Mesothelial cell of epicardium (in vitro differentiated cells): Measurements from ENCODE around the gene LRSAM1. TPM values are rescaled to one million over a fixed set of nuclear protein-coding genes. Genes with fewer than 3 reads are reported as not detected.

Source experiments
- DNase-seq, 2 experiments: peaks; one replicate each; pipeline ENCODE4 v3.0.0; 2021; ENCODE audit warnings: low spot score in 2 of 2; ENCODE audit not compliant: unreplicated experiment in 2 of 2
- H3K27ac Mint-ChIP-seq: 2 replicates; pipeline ENCODE4 v1.8.0; 2021; ENCODE audit warnings: mixed read lengths
- H3K27me3 Mint-ChIP-seq: 2 replicates; pipeline ENCODE4 v1.8.0; 2021; ENCODE audit warnings: low read depth, mixed read lengths
- H3K36me3 Mint-ChIP-seq: 2 replicates; pipeline ENCODE4 v1.8.0; 2021; ENCODE audit warnings: mixed read lengths
- H3K4me1 Mint-ChIP-seq: 2 replicates; pipeline ENCODE4 v1.8.0; 2021; ENCODE audit warnings: mixed read lengths
- H3K4me3 Mint-ChIP-seq: 2 replicates; pipeline ENCODE4 v1.8.0; 2021; ENCODE audit warnings: mild to moderate bottlenecking, moderate library complexity, mixed read lengths
- H3K9me3 Mint-ChIP-seq: 2 replicates; pipeline ENCODE4 v1.8.0; 2021; ENCODE audit warnings: mixed read lengths
- total RNA-seq: library from RNA; stranded (reverse); gene quantifications from 3 replicates; pipeline ENCODE4 v1.2.1, GENCODE V29; 2021
- TF ChIP-seq, protein P1 (sequence below): fragments of 200-600 bp; sonication (generic); IDR thresholded peaks from one replicate; pipeline ENCODE4 v1.5.0; 2021; ENCODE audit warnings: antibody characterized with exemption; ENCODE audit not compliant: unreplicated experiment

The LRSAM1 gene
- total RNA-seq, 1 donor from 2014 or later: 27.4 TPM

DNA sequence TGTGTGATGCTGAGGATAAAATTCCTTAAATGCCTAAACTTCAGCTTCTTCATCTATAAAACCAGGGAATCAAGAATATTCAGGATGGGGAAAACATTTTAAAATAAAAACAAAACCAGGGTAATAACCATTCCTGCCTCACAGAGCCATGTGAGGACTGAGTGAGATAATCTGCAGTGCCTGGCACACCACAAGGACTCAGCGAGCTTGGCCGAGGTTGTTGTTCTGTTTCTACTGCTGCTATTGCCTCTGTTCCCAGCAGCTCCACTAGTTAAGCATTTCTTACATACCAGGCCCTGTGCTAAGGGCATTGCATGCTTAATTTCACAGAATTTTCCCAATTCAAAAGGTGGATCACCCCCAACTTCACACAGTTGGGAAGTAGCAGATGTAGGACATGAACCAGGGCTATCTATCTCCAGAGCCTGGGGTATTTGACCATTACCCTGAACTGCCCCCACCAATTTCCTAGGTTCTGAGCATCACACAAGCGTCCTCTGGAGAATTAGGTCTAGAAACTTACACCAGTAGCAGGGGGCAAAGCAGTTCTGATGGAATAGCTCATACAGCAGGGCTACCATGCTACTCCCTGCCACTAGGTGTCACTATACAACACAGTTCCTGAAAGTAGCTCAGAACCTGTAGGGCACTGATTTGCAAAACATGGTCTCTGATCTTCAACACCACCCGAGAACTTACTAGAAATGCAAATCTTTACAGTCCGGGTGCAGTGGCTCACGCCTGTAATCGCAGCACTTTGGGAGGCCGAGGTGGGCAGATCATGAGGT lies 74.3 kb downstream of the LRSAM1 start:
- TF ChIP-seq, protein P1, sequence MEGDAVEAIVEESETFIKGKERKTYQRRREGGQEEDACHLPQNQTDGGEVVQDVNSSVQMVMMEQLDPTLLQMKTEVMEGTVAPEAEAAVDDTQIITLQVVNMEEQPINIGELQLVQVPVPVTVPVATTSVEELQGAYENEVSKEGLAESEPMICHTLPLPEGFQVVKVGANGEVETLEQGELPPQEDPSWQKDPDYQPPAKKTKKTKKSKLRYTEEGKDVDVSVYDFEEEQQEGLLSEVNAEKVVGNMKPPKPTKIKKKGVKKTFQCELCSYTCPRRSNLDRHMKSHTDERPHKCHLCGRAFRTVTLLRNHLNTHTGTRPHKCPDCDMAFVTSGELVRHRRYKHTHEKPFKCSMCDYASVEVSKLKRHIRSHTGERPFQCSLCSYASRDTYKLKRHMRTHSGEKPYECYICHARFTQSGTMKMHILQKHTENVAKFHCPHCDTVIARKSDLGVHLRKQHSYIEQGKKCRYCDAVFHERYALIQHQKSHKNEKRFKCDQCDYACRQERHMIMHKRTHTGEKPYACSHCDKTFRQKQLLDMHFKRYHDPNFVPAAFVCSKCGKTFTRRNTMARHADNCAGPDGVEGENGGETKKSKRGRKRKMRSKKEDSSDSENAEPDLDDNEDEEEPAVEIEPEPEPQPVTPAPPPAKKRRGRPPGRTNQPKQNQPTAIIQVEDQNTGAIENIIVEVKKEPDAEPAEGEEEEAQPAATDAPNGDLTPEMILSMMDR: peak; percentile 28

GRCh38 chr9:127526655-127527559 lies 75.6 kb downstream of the LRSAM1 start:
- Mint-ChIP-seq H3K9me3 (peaks cover 3% of the 10 kb centered on the region), H3K27ac (peak overlapping the region; percentile 77), H3K4me3 (no peak overlapping the region), H3K36me3 (peaks cover 43% of the 10 kb centered on the region), H3K27me3 (no peaks in the 10 kb centered on the region), H3K4me1 (peaks cover 4% of the 10 kb centered on the region)
- TF ChIP-seq, protein P1: no peak
- DNase-seq: no peak

More for the DNA sequence above, 74.3 kb downstream of the LRSAM1 start:
- Mint-ChIP-seq H3K27ac (no peak overlapping the region), H3K9me3 (peaks cover 3% of the 10 kb centered on the region), H3K36me3 (peaks cover 47% of the 10 kb centered on the region), H3K4me3 (no peak overlapping the region), H3K4me1 (peaks cover 10% of the 10 kb centered on the region), H3K27me3 (no peaks in the 10 kb centered on the region)
- no peak for DNase-seq

DNA sequence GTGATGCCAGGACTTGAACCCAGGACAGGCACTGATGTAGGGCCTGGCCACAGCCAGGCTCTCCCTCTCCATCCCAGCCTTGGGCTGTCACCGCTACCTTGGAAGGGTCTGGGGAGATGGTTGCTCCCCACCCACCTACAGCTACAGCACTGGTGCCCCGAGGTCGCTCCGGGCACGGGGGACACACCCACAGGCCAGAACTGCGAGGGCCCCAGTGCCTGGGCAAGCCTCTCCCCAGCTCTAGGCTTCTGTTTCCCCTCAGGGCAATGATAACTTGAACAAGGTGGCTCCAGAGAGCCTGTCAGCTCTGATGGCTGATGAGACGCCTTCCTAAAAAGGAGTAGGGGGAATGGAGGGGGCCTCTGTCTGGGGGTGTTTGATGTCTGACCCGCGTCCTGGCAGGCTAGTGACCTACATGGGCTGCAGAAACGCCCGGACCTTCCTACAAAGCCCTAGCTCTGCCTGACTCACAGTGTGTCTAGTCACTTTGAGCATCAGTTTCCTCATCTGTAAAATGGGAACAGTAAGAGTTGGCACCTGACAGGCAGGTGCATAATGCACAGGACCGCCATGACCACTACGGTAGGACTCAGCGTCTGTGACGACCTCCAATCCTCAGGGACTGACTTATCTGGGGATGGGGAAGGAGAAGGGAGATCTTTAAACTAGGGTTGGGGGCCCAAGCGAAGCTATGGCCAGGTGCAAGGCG lies 76.4 kb downstream of the LRSAM1 start:
- H3K36me3 Mint-ChIP-seq: peaks cover 40% of the 10 kb centered on the region

DNA sequence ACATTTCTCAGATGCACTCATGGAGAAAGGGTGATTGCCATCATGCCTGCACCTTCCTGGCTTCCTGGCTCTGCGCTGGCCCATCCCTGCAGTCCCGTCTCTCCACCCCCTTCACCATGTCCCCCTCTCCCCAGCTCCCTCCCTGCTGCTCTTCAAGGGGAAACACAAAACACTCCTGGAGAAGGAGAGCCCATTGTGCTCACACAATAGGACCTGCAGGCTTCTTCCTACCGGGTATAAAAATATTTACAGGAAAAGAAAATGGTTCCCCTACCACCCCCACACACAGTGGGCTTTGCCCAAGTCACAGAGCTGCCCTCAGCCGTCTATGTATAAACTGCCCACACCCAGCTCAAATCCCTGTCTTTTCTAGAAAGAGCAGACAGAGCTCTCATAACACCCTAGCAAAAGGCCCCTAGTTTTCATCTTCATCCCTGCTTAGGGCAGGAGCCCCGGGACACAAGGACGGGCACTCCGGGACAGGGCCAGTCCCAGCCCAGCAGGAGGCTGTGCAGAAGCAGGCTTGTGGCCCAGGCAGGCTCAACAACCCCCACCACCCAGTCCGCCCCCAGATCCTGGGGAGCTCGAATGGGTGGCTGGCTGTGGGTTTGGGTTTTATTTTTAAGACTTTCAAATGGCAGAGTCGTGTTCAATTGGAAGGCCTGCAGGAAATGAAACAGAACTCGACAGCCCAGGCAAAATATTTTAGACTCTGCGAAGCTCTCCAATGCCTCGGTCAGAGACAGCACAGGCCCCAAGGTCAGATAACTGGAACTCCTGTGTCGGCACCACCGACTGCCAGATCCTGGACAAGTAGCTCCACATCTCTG lies 77.3 kb downstream of the LRSAM1 start:
- H3K27ac Mint-ChIP-seq: no peak overlapping the region
- peaks cover 3% of the 10 kb centered on the region for H3K9me3 Mint-ChIP-seq
- no peak overlapping the region for H3K4me3 Mint-ChIP-seq
- H3K36me3 Mint-ChIP-seq: peaks cover 32% of the 10 kb centered on the region
- no peak for DNase-seq
- TF ChIP-seq, protein P1: no peak
- no peaks in the 10 kb centered on the region for H3K4me1 Mint-ChIP-seq
- H3K27me3 Mint-ChIP-seq: no peaks in the 10 kb centered on the region

More for the DNA sequence above, 76.4 kb downstream of the LRSAM1 start:
- peak overlapping the region; percentile 47 for H3K27ac Mint-ChIP-seq
- H3K4me3 Mint-ChIP-seq: no peak overlapping the region
- TF ChIP-seq, protein P1: no peak
- DNase-seq: no peak
- peaks cover 2% of the 10 kb centered on the region for H3K4me1 Mint-ChIP-seq
- H3K27me3 Mint-ChIP-seq: no peaks in the 10 kb centered on the region
- H3K9me3 Mint-ChIP-seq: peaks cover 3% of the 10 kb centered on the region

GRCh38 chr9:127529671-127530070 lies 78.4 kb downstream of the LRSAM1 start:
- no peak for DNase-seq
- no peak overlapping the region for H3K4me3 Mint-ChIP-seq
- peaks cover 3% of the 10 kb centered on the region for H3K9me3 Mint-ChIP-seq
- no peak overlapping the region for H3K27ac Mint-ChIP-seq
- no peaks in the 10 kb centered on the region for H3K4me1 Mint-ChIP-seq
- H3K36me3 Mint-ChIP-seq: peaks cover 23% of the 10 kb centered on the region
- no peaks in the 10 kb centered on the region for H3K27me3 Mint-ChIP-seq
- TF ChIP-seq, protein P1: no peak
